OCI-LY7 (cell line): Measurements from ENCODE around the gene RGPD3. TPM values are rescaled to one million over a fixed set of nuclear protein-coding genes. Genes with fewer than 3 reads are reported as not detected.
"Not testable (repeated sequence)": the region's sequence is repeated elsewhere in the genome, so short reads cannot be mapped to it uniquely, and the experiment has no call there.

Source experiments
- BruUV-seq: library from RNA; stranded (reverse); fragments of 400-500 nt; replicated peaks from 2 replicates; lab custom pipeline; 2021; lab: Mats Ljungman, UMichigan
- CTCF ChIA-PET: fragments of 300-600 bp; sonication (Branson Sonifier 250); formaldehyde crosslinking; loops from one replicate; lab custom pipeline; 2022; ENCODE audit warnings: antibody characterized with exemption; ENCODE audit not compliant: unreplicated experiment; lab: Charles Lee
- POLR2A ChIA-PET: fragments of 300-600 bp; sonication (Branson Sonifier 250); formaldehyde crosslinking; loops from one replicate; lab custom pipeline; 2022; ENCODE audit warnings: antibody characterized with exemption; lab: Charles Lee
- DNase-seq: peaks from one replicate; pipeline ENCODE4 v3.0.0-alpha.2; 2015; ENCODE audit warnings: low spot score
- H2AFZ ChIP-seq: fragments of 200-600 bp; sonication (generic), shearing (Covaris generic); 2 replicates; pipeline ENCODE4 v1.6.1; 2014; ENCODE audit warnings: mild to moderate bottlenecking, antibody characterized with exemption, low read length, moderate library complexity
- H3K27ac ChIP-seq: fragments of 200-600 bp; sonication (generic); 2 replicates; pipeline ENCODE4 v1.5.1; 2014; ENCODE audit warnings: mixed run types, low read depth, mild to moderate bottlenecking, moderate library complexity, low read length, inconsistent platforms; ENCODE audit not compliant: poor library complexity, severe bottlenecking
- H3K36me3 ChIP-seq: fragments of 200-600 bp; sonication (generic); 2 replicates; pipeline ENCODE4 v1.6.1; 2014; ENCODE audit warnings: mild to moderate bottlenecking, antibody characterized with exemption, low read length, moderate library complexity, mixed read lengths; ENCODE audit not compliant: insufficient read depth
- H3K4me1 ChIP-seq: fragments of 200-600 bp; sonication (generic); 2 replicates; pipeline ENCODE4 v1.5.1; 2014; ENCODE audit warnings: mild to moderate bottlenecking, low read length; ENCODE audit not compliant: insufficient read depth, poor library complexity, severe bottlenecking
- H3K4me2 ChIP-seq: fragments of 200-600 bp; sonication (generic); 2 replicates; pipeline ENCODE4 v1.6.1; 2014; ENCODE audit warnings: mild to moderate bottlenecking, low read length
- H3K4me3 ChIP-seq: fragments of 200-600 bp; sonication (generic); 2 replicates; pipeline ENCODE4 v1.5.1; 2014; ENCODE audit warnings: mild to moderate bottlenecking, low read depth, low read length; ENCODE audit not compliant: poor library complexity, severe bottlenecking
- H3K79me2 ChIP-seq: fragments of 200-600 bp; sonication (generic); 2 replicates; pipeline ENCODE4 v1.6.1; 2016; ENCODE audit warnings: low read depth, mild to moderate bottlenecking, low read length, moderate library complexity, mixed read lengths; ENCODE audit not compliant: insufficient read depth
- H3K9me2 ChIP-seq: fragments of 200-600 bp; sonication (generic); 2 replicates; pipeline ENCODE4 v1.6.1; 2016; ENCODE audit warnings: mild to moderate bottlenecking, low read length, mixed read lengths; ENCODE audit not compliant: insufficient read depth
- H3K9me3 ChIP-seq: fragments of 200-600 bp; sonication (generic); 2 replicates; pipeline ENCODE4 v1.6.1; 2014; ENCODE audit warnings: mild to moderate bottlenecking, mixed run types, low read length, mixed read lengths
- H4K20me1 ChIP-seq: fragments of 200-600 bp; sonication (generic); 2 replicates; pipeline ENCODE4 v1.6.1; 2014; ENCODE audit warnings: mild to moderate bottlenecking, antibody characterized with exemption, low read length, moderate library complexity, mixed read lengths; ENCODE audit not compliant: insufficient read depth
- intact Hi-C: fragments of 100-400 bp; cut with micrococcal nuclease; formaldehyde crosslinking; loops from one replicate; pipeline ENCODE4 v1.10.0; 2022; ENCODE audit not compliant: unreplicated experiment
- total RNA-seq, 2 experiments: library from RNA; depleted of rRNA in 1 of 2; stranded (reverse); fragments of >200 nt in 1 of 2; shearing (Covaris generic) in 1 of 2; gene quantifications; 2 replicates each; pipeline ENCODE4 v1.2.3, GENCODE V29; 2014 to 2022

RGPD3 gene
- total RNA-seq, 2 experiments from 2014 or later, result not detected

GRCh38 chr2:106500350-106500749 lies 32.1 kb upstream of the RGPD3 start:
- H3K9me3 ChIP-seq, CTCF ChIA-PET: not testable (repeated sequence)

DNA sequence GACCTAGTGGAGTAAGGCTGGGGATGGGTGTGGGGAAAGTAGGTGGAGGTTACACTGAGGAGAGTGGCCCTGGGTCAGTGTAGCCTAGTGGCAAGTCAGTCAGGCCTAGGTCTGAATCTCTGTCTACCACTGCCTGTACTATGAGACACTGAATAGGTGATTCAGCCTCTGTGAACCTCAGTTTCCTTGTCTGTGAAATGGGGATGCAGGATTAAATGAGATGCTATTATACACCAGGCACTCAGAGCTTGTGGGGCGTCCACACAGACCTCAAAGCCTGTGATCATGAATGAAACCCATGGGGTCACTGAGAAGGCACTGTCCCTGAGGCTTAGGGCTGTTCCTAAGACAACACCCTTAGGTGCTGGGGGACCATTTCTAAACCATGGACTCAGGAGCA lies 30.3 kb upstream of the RGPD3 start:
- H3K27ac ChIP-seq, H3K9me2 ChIP-seq, H3K79me2 ChIP-seq, POLR2A ChIA-PET, intact Hi-C loops, H3K9me3 ChIP-seq, DNase-seq, H2AFZ ChIP-seq, H3K4me2 ChIP-seq, CTCF ChIA-PET, BruUV-seq, H3K4me1 ChIP-seq, H3K36me3 ChIP-seq, H3K4me3 ChIP-seq, H4K20me1 ChIP-seq: not testable (repeated sequence)

More at GRCh38 chr2:106500350-106500749, 32.1 kb upstream of the RGPD3 start:
- H3K4me2 ChIP-seq, intact Hi-C loops, H4K20me1 ChIP-seq, H3K4me3 ChIP-seq, H3K27ac ChIP-seq, H3K36me3 ChIP-seq, H3K79me2 ChIP-seq, H3K4me1 ChIP-seq, DNase-seq, BruUV-seq, H2AFZ ChIP-seq, H3K9me2 ChIP-seq, POLR2A ChIA-PET: not testable (repeated sequence)

DNA sequence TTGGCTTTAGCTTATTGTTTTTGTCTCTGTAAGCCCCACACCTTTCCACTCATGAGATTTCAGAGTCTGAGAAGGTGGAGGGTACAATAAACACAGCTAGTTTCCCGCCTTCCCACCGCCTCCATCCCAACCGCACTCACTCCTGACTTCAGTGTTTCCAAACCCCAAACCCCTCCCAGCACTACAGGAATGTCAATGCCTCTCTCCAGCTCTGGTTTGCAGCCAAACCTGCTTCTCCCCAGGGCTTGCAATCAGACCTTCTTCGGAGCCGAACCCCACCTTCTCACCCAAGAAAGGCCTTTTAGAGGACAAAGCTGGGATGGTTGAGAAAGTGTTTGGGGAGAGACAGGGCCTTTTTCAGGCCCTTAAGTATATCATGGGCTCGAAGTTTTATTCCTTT lies 24.7 kb upstream of the RGPD3 start:
- H3K4me1 ChIP-seq, H2AFZ ChIP-seq, H3K4me2 ChIP-seq, H3K4me3 ChIP-seq, POLR2A ChIA-PET, H3K27ac ChIP-seq, CTCF ChIA-PET, H3K79me2 ChIP-seq, intact Hi-C loops, DNase-seq, H4K20me1 ChIP-seq, H3K36me3 ChIP-seq, H3K9me2 ChIP-seq, H3K9me3 ChIP-seq, BruUV-seq: not testable (repeated sequence)

- H3K9me3 ChIP-seq, H3K27ac ChIP-seq, H3K4me2 ChIP-seq, H3K79me2 ChIP-seq, H4K20me1 ChIP-seq, H3K4me1 ChIP-seq, DNase-seq, CTCF ChIA-PET, H3K4me3 ChIP-seq, intact Hi-C loops, H3K36me3 ChIP-seq, BruUV-seq, H2AFZ ChIP-seq, H3K9me2 ChIP-seq, POLR2A ChIA-PET: not testable (repeated sequence)
Measured at GRCh38 chr2:106492399-106492798, 24.2 kb upstream of the RGPD3 start.

- CTCF ChIA-PET, H3K9me3 ChIP-seq, H2AFZ ChIP-seq, H3K4me3 ChIP-seq, H3K4me1 ChIP-seq, H3K27ac ChIP-seq, BruUV-seq, H3K4me2 ChIP-seq, intact Hi-C loops, H3K79me2 ChIP-seq, DNase-seq, H4K20me1 ChIP-seq, H3K9me2 ChIP-seq, H3K36me3 ChIP-seq, POLR2A ChIA-PET: not testable (repeated sequence)
Measured at GRCh38 chr2:106489701-106490100, 21.5 kb upstream of the RGPD3 start.

DNA sequence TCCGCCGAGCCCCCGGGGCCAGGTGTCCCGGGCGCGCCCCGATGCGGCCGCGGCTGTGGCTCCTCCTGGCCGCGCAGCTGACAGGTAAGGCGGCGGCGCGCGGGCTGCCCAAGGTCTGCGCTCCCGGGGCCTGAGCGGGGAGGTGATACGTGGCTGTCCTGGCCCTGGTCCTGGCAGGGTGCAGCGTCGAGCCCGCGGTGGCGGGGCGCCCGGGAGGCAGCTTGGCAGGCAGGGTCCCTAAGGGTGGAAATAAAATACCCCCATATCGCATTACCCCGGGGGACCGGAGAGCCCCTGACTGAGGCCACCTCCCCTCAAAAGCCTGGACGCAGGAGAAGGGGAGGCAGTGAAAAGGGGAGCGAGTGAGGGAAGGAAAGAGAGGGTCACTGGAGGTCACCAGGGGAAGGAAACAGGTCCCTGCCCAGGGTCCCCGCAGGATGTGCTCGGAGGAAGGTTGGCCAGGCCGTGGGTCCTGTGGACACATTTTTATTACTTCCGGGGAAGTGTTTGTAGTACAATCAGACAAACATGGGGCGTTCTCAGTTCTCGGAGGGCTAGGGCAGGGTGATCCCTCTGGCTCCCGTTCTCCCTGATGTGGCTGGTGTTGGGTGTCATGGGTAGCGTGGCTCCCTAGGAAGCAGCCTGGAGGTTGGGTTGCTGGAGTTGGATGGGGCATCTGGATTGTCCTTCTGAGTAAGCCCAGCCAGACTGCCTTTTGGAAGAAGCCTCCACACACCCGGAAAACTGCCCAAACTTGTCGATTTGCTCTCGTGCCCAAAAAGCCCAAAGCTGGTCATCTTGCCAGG lies 19.4 kb upstream of the RGPD3 start:
- H3K27ac ChIP-seq, H3K36me3 ChIP-seq, BruUV-seq, H3K4me1 ChIP-seq, H3K4me3 ChIP-seq, CTCF ChIA-PET, H3K79me2 ChIP-seq, H2AFZ ChIP-seq, H3K9me2 ChIP-seq, DNase-seq, H3K4me2 ChIP-seq, H3K9me3 ChIP-seq, intact Hi-C loops, H4K20me1 ChIP-seq, POLR2A ChIA-PET: not testable (repeated sequence)
